SK-N-MC (cell line): ENCODE measurements around the gene ADRM1.

Experiments
- EZH2 ChIP-seq: fragments of 200-600 bp; sonication (generic); IDR thresholded peaks from one replicate; pipeline ENCODE4 v1.6.1; 2017; ENCODE audit warnings: antibody characterized with exemption
- POLR2AphosphoS5 ChIP-seq: IDR thresholded peaks from 2 replicates; pipeline ENCODE4 v1.6.1; 2012; ENCODE audit warnings: mild to moderate bottlenecking, low read depth, low read length, borderline replicate concordance

DNA sequence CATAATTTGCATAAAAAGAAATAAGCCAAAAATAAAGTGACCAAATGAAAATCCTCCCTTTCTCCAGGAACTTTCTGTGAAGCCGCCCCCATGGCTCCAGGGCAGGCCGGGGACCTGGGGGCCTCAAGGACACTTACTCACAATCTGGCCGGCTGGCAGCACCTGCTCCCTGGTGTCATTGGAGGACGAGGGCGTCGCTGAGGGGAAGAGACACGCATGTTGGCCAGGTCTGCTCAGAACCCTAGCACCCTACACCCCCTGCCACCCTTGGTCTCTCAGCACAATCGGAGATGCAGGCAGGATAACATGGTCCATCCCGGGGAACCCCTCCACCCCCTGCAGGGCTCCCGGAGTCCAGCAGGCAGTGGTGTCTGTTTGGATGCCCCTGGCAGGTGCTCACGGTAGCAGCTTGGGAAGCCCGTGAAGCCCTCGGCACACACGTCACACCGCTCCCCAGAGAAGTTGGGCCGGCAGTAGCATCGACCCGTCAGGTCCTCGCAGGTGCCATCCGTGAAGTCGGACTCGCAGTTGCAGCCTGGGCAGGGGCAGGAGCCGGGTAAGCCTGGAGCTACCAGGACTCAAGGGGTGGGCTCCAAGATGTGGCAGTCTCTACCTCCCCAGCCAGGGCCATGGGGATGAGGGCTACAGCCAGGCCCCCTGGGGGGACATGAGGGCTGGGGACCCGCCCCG lies 43.0 kb downstream of the ADRM1 start:
- TF ChIP-seq EZH2 (no peak), POLR2AphosphoS5 (no peak)
